ENCODE results near the gene FAAP24. TPM values are rescaled to one million over a fixed set of nuclear protein-coding genes. Genes with fewer than 3 reads are reported as not detected.
A peak's percentile ranks its signal among the peaks of the same experiment; 100 is the strongest.
"Not testable (repeated sequence)": the region's sequence is repeated elsewhere in the genome, so short reads cannot be mapped to it uniquely, and the experiment has no call there.

Gene FAAP24
- total RNA-seq, 1 experiment from 2014 or later, result 7.2 TPM

DNA sequence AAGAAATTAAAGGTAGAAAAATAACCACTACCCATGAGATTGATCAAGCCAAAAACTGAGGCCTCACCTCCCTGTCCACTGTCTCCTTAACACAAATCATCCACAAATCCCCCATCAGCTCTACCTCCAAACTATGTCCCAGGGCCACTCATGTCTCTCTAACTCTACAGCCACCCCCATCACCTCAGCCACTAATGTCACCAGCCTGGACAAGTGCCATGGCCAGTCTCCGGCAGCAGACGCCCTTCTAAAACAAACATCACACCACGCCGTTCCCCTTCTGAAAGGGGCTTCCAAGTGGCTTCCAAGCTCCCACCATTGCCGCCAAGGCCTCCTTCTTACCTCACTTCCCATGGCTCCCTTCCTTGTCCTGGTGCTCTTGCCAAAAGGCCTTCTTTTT is 16.2 kb downstream of the FAAP24 start:
- H3K27me3 ChIP-seq, H3K4me3 ChIP-seq, H3K36me3 ChIP-seq, H3K9me3 ChIP-seq, DNase-seq: not testable (repeated sequence)

DNA sequence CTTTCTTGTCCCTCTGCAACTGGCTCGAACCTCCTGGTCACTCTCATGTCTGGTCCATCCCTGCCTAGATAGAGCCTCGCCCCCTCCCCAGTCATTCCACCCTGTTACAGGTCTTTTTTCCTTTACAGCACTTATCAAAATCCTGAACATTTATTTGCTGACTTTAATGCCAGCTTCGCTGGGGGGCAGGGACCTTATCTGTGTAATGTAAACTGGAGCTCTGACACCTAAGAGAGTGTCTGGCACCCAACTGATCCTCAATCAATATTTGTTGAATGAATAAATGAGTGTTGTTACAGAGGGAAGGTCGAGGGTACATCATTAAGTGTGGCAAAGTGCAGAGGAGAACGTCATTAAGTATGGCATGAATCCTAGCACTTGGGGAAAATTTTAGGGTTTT is 16.7 kb downstream of the FAAP24 start:
- Histone ChIP-seq H3K36me3 (peaks cover 8% of the 10 kb centered on the region; the same call in 1 of the 2 replicates), H3K4me3 (no peak overlapping the region), H3K9me3 (no peaks in the 10 kb centered on the region), H3K27me3 (no peaks in the 10 kb centered on the region)
- no peak for DNase-seq

DNA sequence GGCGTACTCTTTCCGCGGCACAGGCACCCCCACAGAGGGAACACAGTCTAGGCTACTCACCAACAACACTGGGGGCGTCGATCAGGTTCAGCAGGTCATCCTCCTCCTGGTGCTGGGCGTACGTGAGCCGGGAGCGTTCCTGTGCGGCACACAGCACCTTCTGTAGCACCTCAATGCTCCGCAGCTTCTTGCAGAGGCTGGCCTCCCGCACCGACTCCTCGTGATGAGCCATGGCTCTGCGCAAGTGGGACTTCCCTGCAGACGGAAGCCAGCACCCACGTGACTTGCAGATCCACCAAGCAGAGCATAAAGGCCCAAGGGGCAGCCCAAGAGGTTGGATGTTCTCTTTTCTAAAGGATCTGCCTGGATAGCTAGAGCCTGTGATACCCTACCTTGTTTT is 23.9 kb downstream of the FAAP24 start:
- not testable (repeated sequence) for DNase-seq, H3K4me3 ChIP-seq, H3K9me3 ChIP-seq, H3K27me3 ChIP-seq
- peaks cover 11% of the 10 kb centered on the region; the same call in 1 of the 2 replicates for H3K36me3 ChIP-seq

DNA sequence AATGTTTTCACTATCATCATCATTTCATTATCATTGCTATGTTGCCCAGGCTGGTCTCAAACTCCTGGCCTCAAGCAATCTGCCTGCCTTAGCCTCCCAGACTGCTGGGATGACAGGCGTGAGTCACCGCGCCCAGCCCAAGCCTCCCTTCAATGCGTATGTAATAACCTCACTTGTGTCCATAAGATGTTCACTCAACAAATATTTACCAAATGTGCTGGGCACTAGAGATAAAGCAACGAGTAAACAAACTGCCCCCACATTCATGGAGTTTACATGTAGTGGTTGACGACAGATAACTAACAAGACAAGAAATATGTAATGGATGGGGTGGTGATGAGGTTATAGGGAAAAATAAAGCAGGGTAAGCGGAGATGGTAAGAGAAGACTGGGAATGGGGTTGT is 25.0 kb downstream of the FAAP24 start:
- not testable (repeated sequence) for H3K9me3 ChIP-seq, H3K36me3 ChIP-seq, H3K4me3 ChIP-seq, H3K27me3 ChIP-seq, DNase-seq

DNA sequence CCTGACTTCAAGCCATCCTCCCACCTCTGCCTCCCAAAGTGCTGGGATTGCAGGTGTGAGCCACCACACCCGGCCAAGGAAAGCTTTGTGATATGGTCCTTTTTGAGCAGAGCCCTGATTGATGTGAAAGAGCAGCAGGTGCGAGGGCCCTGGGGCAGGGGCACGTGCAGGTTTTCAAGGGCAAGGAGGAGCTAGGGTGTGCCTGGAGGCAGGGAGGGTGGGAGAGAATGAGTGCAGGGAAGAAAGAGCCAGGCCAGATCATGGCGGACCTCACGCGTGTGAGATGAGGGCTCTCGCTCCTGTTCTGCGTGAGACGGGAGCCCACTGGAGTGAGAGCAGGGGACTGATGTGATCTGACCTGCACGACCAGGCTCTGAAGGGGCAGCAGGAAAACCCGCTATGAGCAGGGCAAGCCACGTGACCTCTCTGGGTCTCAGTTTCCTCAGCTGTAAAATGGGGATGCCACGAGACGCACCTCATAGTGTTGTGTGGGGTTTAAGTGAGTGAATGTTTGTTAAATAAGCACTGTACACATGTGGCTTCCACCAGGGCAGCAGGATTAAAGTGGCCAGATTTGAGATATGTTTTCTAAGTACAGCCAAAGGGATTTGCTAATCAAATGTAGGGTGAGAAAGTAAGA is 25.8 kb downstream of the FAAP24 start:
- DNase-seq, result no peak
- Histone ChIP-seq H3K9me3 (no peaks in the 10 kb centered on the region), H3K36me3 (peaks cover 6% of the 10 kb centered on the region; the same call in 1 of the 2 replicates), H3K27me3 (no peaks in the 10 kb centered on the region), H3K4me3 (no peak overlapping the region)

DNA sequence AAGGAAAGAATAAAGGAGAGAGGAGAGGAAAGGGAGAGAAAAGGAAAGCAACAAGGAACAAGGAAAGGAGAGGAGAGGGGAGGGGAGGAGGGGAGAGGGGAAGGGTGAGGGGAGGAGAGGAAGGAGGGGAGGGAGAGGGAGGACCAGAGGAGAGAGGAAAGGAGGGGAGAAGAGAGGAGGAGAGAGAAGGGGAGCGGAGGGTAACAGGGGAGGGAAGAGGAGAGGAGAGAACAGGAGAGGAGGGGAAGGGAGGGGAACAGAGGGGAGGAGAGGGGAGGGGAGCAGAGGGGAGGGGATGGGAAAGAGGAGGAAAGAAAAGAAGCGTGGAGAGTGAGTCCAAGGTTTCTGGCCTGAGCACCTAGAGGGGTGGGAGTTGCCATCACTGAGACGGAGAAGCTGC is 26.7 kb downstream of the FAAP24 start:
- no peak for DNase-seq

DNA sequence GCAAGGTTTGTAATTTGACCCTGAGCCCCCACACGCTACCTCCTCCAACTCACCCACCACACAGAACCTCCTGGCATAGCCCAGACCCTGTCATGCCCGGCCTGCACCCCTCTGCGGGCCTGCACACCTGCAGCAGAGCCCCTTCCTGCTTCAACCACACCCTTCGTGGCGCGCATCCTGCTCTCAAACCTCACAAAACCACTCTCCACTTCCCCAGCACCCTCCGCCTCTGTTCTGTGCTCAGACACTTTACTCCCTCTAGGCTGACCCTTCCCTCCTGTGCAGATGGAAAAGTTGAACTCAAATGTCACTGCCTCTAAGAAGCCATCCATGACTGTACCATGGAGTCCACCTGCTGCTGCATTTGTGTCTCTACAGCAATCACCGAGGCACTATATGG is 28.5 kb downstream of the FAAP24 start:
- Histone ChIP-seq H3K36me3 (peaks cover 3% of the 10 kb centered on the region; the same call in 1 of the 2 replicates), H3K4me3 (no peak overlapping the region), H3K9me3 (no peaks in the 10 kb centered on the region), H3K27me3 (no peaks in the 10 kb centered on the region)
- no peak for DNase-seq

More for the DNA sequence above, 26.7 kb downstream of the FAAP24 start:
- Histone ChIP-seq H3K36me3 (peaks cover 6% of the 10 kb centered on the region; the same call in 1 of the 2 replicates), H3K4me3 (no peak overlapping the region), H3K9me3 (no peaks in the 10 kb centered on the region), H3K27me3 (no peaks in the 10 kb centered on the region)

DNA sequence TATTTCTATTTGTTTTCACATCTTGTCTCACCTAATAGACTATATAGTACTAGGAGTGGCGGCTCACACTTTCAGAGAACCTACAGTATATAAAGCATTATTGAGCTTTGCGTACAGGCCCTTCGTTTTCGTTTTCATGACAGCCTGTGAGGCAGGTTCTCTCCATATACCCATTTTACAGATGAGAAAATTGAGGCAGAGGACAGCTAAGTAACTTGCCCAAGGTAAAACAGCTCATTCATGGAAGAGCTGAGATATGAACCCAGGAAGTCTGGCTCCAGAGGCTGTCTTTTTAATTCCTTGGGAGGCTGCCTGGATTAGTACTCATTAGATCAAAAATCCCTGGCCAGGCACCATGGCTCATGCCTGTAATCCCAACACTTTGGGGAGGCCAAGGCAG is 28.9 kb downstream of the FAAP24 start:
- Histone ChIP-seq H3K27me3 (no peaks in the 10 kb centered on the region), H3K4me3 (no peak overlapping the region)
- DNase-seq, result no peak

DNA sequence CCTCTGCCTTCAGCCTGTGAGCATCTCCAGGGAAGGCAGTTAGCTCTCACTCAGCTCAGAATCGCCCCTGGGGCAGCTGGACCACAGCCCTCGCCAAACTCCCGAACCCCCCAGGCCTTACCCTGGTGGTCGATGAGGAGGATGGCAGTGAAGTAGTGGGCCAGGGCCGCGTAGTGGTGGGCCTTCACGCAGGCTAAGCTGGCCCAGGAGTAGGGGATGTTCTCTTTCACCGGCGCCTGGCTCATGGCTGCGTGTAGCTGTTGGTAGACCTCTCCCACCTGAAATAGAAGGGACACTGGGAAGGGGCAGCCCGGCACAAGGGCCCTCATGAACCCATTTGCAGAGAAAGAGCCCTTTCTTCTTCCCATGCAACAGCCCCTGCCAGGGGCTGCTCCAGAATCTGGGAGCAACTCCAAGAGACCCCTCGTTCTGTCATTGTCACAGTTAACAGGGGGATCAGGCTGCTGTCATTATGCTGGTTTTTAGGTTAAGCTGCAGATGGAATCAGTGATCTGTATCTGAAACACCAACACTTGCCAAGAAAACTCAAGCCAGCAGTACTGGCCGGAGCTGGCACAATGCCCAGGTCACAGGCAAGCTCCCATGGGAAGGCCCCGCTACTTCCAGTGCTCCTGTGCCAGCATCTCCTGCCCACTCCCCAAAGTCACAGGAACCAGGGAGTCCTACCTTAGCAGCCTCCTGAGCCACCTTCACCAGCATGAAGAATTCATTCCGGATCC is 30.3 kb downstream of the FAAP24 start:
- H3K27me3 ChIP-seq, H3K36me3 ChIP-seq, H3K9me3 ChIP-seq, H3K4me3 ChIP-seq: not testable (repeated sequence)
- peak; percentile 9 for DNase-seq

More for the DNA sequence above, 28.9 kb downstream of the FAAP24 start:
- Histone ChIP-seq H3K9me3 (no peaks in the 10 kb centered on the region), H3K36me3 (peaks cover 3% of the 10 kb centered on the region; the same call in 1 of the 2 replicates)

DNA sequence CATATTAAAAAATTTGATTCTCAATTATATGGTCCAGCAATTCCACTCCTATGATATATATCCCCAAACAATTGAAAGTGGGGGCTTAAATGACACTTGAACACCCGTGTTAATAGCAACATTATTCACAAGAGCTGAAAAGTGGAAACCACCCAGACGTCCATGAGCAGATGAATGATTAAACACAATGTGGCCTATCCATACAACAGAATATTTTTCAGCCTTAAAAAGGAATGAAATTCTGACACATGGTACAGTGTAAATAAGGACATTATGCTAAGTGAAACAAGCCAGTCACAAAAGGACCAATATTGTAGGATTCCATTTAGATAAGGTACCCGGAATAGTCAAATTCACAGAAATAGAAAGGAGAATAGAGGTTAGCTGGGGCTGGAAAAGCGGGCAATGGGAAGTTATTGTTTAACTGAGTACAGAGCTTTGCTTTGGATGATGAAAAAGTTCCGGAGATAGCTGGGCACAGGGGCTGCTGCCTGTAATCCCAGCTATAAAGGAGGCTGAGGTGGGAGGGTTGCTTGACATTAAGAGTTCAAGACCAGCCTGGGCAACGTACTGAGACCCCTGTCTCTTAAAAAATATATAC is 31.5 kb downstream of the FAAP24 start:
- H3K36me3 ChIP-seq, H3K4me3 ChIP-seq, H3K27me3 ChIP-seq, DNase-seq, H3K9me3 ChIP-seq: not testable (repeated sequence)

DNA sequence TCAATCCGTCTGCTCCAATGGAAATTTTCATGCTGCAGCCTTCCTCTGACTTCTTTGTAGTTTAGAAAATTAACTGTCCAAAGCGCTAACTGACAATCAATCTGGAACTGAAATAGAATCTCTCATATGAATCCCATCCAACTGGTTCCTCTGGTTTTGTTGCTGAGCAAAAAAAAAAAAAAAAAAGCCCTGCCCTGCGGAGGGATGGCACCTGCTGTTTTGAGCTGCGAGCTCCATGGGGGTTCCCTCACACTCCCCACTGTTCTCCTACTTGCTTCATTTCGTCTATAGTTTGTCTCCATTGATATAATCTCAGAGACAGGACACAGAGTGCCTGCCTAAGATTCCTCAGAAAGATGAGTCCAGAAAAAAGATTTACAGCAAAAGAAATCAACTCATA is 33.4 kb downstream of the FAAP24 start:
- no peaks in the 10 kb centered on the region for H3K9me3 ChIP-seq
- no peak overlapping the region for H3K4me3 ChIP-seq
- H3K27me3 ChIP-seq, result no peaks in the 10 kb centered on the region
- H3K36me3 ChIP-seq, result peaks cover under 1% of the 10 kb centered on the region; the same call in 1 of the 2 replicates
- no peak for DNase-seq

DNA sequence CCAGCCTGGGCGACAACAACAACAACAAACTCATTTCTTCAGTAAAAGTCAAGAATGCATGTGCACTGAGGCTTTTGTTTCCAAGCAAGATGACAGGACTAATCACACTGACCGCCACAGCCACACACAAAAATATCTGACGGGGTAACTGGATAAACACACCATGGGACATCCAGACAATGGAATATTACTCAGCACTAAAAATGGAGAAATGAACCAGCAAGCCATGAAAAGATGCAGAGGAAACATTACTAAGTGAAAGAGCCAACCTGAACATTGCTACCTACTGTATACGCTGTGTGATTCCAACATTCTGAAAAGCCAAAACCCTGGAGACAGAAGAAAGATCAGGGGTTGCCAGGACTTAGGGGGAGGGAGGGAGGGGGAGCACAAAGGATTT is 36.7 kb downstream of the FAAP24 start:
- no peaks in the 10 kb centered on the region for H3K9me3 ChIP-seq
- H3K4me3 ChIP-seq, result no peak overlapping the region
- no peak for DNase-seq
- no peaks in the 10 kb centered on the region; the same call in none of the 2 replicates for H3K36me3 ChIP-seq
- H3K27me3 ChIP-seq, result no peaks in the 10 kb centered on the region

DNA sequence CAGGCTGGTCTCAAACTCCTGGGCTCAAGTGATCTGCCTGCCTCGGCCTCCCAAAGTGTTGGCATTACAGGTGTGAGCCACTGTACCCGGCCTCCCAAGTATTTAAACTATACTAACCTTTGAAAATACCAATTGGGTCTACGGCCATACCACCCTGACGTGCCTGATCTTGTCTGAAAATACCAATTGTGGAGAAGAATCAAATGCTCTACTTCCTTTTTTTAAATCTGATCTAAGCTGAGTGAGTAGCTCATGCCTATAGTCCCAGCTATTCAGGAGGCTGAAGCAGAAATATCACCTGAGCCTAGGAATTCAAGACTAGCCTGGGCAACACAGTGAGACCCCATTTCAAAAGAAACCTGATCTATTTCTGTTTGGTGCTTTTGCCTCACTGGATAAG is 38.8 kb downstream of the FAAP24 start:
- not testable (repeated sequence) for DNase-seq, H3K36me3 ChIP-seq, H3K27me3 ChIP-seq, H3K4me3 ChIP-seq, H3K9me3 ChIP-seq

DNA sequence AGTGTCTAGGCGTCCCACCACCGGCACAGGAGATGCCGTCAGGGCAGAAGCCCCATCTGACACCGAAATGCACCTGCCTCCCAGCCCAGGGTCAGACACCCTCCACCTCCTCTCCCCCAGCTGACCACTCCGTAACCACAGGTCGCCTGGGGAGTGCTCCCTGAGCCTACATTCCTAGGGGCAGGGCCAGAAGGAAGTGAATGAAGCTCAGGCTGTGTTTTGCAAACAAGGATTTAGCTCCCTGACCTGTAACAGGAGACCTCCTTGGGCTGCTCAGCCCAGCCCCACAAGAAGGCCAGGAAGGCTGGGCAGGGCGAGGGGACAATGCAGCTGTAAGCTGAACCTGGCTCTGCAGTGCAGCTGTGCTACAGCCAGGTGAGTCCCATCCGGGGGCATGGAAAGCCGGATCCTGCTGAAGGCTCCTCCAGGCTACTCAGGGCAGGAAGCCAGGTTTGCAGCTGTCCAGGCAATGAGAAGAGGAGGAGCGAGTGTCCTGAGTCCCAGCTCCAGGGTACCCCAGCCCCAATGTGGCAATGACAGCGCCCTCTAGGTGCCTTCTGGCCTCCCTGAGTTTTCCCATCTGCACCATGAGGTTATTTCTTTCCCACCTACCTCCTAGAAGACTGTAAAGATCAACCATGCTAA is 50.6 kb downstream of the FAAP24 start:
- Histone ChIP-seq H3K4me3 (no peak overlapping the region), H3K27me3 (no peaks in the 10 kb centered on the region), H3K9me3 (no peaks in the 10 kb centered on the region), H3K36me3 (peaks cover 3% of the 10 kb centered on the region; the same call in 1 of the 2 replicates)
- DNase-seq, result no peak

DNA sequence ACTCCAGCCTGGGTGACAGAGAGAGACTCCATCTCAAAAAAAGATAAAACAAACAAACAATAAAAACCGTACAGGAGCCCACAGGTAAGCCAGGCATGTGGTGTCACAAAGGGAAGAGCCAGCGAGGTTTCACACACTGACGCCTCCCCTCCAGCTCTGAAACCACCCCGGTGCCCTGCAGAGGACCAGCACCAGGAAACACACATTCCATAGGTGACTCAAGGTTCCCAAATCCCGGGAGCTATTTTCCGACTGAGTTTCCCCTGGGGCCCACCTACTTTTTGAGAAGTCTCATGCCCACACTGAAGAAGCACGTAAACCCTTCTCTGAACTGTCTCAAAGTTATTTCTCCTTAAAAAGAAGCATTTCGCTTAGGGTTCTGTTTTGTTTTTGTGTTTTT is 52.4 kb downstream of the FAAP24 start:
- H3K36me3 ChIP-seq, result peaks cover 3% of the 10 kb centered on the region; the same call in 1 of the 2 replicates
- no peak for DNase-seq
- H3K27me3 ChIP-seq, result no peaks in the 10 kb centered on the region
- peaks cover 6% of the 10 kb centered on the region; the same call in 1 of the 2 replicates for H3K9me3 ChIP-seq
- H3K4me3 ChIP-seq, result no peak overlapping the region

DNA sequence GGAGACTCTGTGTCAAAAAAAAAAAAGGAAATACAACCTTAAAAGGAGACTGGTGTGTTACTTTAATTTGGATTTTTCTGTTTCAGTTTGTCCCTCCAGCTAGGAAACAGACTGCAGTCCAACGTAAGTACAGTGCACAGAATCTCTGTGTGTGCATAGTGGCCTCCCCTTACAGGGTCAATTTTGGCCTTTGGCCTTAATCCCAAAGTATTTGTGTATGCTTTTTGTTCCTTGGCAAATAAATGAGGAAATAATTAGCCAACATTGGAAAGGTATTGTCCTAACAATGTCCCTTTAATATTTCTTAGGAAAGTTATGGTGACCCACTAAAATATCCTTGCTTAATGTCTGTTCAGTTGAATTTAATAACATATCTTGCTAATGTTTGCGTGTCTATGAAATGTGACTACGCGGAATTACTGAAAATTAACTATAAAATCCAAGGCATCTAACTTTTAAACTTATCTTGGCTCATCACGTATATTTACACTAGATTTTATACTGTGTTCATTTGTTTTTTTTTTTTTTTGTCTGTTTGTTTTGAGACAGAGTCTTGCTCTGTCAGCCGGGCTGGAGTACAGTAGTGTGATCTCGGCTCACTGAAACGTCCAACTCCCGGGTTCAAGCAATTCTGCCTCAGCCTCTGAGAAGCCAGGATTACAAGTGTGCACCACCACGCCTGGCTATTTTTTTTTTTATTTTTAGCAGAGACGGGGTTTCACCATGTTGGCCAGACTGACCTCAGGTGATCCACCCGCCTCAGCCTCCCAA is 53.6 kb downstream of the FAAP24 start:
- not testable (repeated sequence) for DNase-seq, H3K27me3 ChIP-seq, H3K4me3 ChIP-seq, H3K9me3 ChIP-seq, H3K36me3 ChIP-seq

All from MG63 (cell line).